ENCODE data around the gene NUCKS1.

Gene NUCKS1

DNA sequence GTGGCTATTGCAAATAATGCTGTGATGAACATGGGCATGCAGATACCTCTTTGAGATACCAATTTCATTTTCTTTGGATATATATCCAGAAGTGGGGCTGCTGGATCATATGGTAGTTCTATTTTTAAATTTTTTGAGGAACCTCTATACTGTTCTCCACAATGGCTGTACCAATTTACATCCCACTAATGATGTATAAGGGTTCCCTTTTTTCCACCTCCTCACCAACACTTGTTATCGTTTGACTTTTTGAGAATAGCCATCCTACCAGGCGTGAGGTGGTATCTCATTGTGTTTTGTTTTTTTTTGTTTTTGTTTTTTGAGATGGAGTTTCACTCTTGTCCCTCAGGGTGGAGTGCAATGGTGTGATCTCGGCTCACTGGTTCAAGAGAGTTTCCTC, 6.6 kb upstream of the NUCKS1 start:
- TF ChIP-seq ARNTL (CRISPR knock-in tag; IDR thresholded peaks at IDR 0.05; ENCODE audit: borderline replicate concordance, low read depth) (no peak), ZNF8 (CRISPR knock-in tag; IDR thresholded peaks at IDR 0.05) (no peak), SNAI2 (CRISPR knock-in tag; IDR thresholded peaks at IDR 0.05) (no peak), ISL1 (CRISPR knock-in tag; IDR thresholded peaks at IDR 0.05) (no peak), TOX (CRISPR knock-in tag; IDR thresholded peaks at IDR 0.05; ENCODE audit: borderline replicate concordance) (no peak), CSDC2 (CRISPR knock-in tag; IDR thresholded peaks at IDR 0.05) (no peak)
- no peak for ATAC-seq

GRCh38 chr1:205754857-205755256, 4.9 kb upstream of the NUCKS1 start:
- TF ChIP-seq ISL1 (CRISPR knock-in tag; IDR thresholded peaks at IDR 0.05): no peak
- TF ChIP-seq PATZ1 (CRISPR knock-in tag; IDR thresholded peaks at IDR 0.05; ENCODE audit: borderline replicate concordance): no peak
- TF ChIP-seq ZFP30 (CRISPR knock-in tag; IDR thresholded peaks at IDR 0.05): no peak
- no peak for TF ChIP-seq SNAI2 (CRISPR knock-in tag; IDR thresholded peaks at IDR 0.05)
- TF ChIP-seq, protein P1, sequence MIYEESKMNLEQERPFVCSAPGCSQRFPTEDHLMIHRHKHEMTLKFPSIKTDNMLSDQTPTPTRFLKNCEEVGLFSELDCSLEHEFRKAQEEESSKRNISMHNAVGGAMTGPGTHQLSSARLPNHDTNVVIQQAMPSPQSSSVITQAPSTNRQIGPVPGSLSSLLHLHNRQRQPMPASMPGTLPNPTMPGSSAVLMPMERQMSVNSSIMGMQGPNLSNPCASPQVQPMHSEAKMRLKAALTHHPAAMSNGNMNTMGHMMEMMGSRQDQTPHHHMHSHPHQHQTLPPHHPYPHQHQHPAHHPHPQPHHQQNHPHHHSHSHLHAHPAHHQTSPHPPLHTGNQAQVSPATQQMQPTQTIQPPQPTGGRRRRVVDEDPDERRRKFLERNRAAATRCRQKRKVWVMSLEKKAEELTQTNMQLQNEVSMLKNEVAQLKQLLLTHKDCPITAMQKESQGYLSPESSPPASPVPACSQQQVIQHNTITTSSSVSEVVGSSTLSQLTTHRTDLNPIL (CRISPR knock-in tag; IDR thresholded peaks at IDR 0.05; ENCODE audit: low read depth): no peak
- no peak for TF ChIP-seq ZNF565 (CRISPR knock-in tag; conservative IDR thresholded peaks at IDR 0.05; ENCODE audit: low read depth)
- no peak for TF ChIP-seq CSRNP3 (CRISPR knock-in tag; IDR thresholded peaks at IDR 0.05)
- TF ChIP-seq, protein P2, sequence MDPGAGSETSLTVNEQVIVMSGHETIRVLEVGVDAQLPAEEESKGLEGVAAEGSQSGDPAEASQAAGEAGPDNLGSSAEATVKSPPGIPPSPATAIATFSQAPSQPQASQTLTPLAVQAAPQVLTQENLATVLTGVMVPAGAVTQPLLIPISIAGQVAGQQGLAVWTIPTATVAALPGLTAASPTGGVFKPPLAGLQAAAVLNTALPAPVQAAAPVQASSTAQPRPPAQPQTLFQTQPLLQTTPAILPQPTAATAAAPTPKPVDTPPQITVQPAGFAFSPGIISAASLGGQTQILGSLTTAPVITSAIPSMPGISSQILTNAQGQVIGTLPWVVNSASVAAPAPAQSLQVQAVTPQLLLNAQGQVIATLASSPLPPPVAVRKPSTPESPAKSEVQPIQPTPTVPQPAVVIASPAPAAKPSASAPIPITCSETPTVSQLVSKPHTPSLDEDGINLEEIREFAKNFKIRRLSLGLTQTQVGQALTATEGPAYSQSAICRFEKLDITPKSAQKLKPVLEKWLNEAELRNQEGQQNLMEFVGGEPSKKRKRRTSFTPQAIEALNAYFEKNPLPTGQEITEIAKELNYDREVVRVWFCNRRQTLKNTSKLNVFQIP (CRISPR knock-in tag; IDR thresholded peaks at IDR 0.05; ENCODE audit: borderline replicate concordance, low read depth): no peak
- TF ChIP-seq GLIS3 (CRISPR knock-in tag; IDR thresholded peaks at IDR 0.05): no peak
- TF ChIP-seq TCF4 (CRISPR knock-in tag; IDR thresholded peaks at IDR 0.05; ENCODE audit: borderline replicate concordance): no peak
- no peak for TF ChIP-seq ARNTL (CRISPR knock-in tag; IDR thresholded peaks at IDR 0.05; ENCODE audit: borderline replicate concordance, low read depth)
- TF ChIP-seq CSDC2 (CRISPR knock-in tag; IDR thresholded peaks at IDR 0.05): no peak
- TF ChIP-seq PPARA (CRISPR knock-in tag; IDR thresholded peaks at IDR 0.05; ENCODE audit: borderline replicate concordance): no peak
- TF ChIP-seq ESRRG (CRISPR knock-in tag; IDR thresholded peaks at IDR 0.05): no peak
- no peak for TF ChIP-seq TOX (CRISPR knock-in tag; IDR thresholded peaks at IDR 0.05; ENCODE audit: borderline replicate concordance)
- ATAC-seq: no peak

- ATAC-seq: no peak
- TF ChIP-seq TSHZ2 (CRISPR knock-in tag; IDR thresholded peaks at IDR 0.05) (no peak), CSDC2 (CRISPR knock-in tag; IDR thresholded peaks at IDR 0.05) (no peak), TOX (CRISPR knock-in tag; IDR thresholded peaks at IDR 0.05; ENCODE audit: borderline replicate concordance) (no peak), ZC3H10 (CRISPR knock-in tag; IDR thresholded peaks at IDR 0.05) (no peak), ARNTL (CRISPR knock-in tag; IDR thresholded peaks at IDR 0.05; ENCODE audit: borderline replicate concordance, low read depth) (no peak), CSRNP3 (CRISPR knock-in tag; IDR thresholded peaks at IDR 0.05) (no peak), ZNF70 (CRISPR knock-in tag; IDR thresholded peaks at IDR 0.05) (no peak), ZNF565 (CRISPR knock-in tag; conservative IDR thresholded peaks at IDR 0.05; ENCODE audit: low read depth) (no peak), TCF4 (CRISPR knock-in tag; IDR thresholded peaks at IDR 0.05; ENCODE audit: borderline replicate concordance) (no peak), ZFP30 (CRISPR knock-in tag; IDR thresholded peaks at IDR 0.05) (no peak), GLIS3 (CRISPR knock-in tag; IDR thresholded peaks at IDR 0.05) (no peak), BACH2 (CRISPR knock-in tag; IDR thresholded peaks at IDR 0.05; ENCODE audit: borderline replicate concordance) (no peak), ZFP3 (CRISPR knock-in tag; IDR thresholded peaks at IDR 0.05) (no peak), ISL1 (CRISPR knock-in tag; IDR thresholded peaks at IDR 0.05) (no peak)
- TF ChIP-seq, protein P2 (CRISPR knock-in tag; IDR thresholded peaks at IDR 0.05; ENCODE audit: borderline replicate concordance, low read depth): no peak
- TF ChIP-seq, protein P1 (CRISPR knock-in tag; IDR thresholded peaks at IDR 0.05; ENCODE audit: low read depth): no peak
Observed at GRCh38 chr1:205751036-205751651, 1.2 kb upstream of the NUCKS1 start.
